ENCODE results near the gene PAIP1.

PAIP1 gene

DNA sequence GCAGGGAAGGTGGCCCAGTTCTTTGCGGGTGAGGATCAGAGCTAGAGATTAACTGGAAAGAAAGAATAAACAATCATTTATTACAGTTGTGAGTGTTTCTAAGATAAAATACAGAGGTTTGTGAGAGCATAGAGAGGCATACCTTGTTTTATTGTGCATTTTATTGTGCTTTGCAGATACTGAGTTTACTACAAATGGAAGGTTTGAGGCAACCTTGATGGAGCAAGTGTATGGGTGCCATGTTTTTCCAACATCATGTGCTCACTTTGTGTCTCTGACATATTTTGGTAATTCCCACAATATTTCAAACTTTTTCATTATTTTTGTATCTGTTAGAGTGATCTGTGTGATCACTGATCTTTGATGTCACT, 41.2 kb downstream of the PAIP1 start:
- Histone ChIP-seq H3K79me2 (ENCODE audit: insufficient read depth, low read length) (peaks cover 39% of the 10 kb centered on the region), H3F3A (ENCODE audit: low read depth) (no peaks in the 10 kb centered on the region), H3K9ac (ENCODE audit: low read depth, low read length, poor library complexity, severe bottlenecking) (peak overlapping the region; percentile 84), H3K9me2 (replicated peaks; ENCODE audit: low read depth, low read length) (no peaks in the 10 kb centered on the region), H3K36me3 (ENCODE audit: insufficient read depth, low read length) (no peaks in the 10 kb centered on the region), H3K4me1 (ENCODE audit: insufficient read depth, low read length, poor library complexity, severe bottlenecking) (peaks cover 26% of the 10 kb centered on the region), H3K4me3 (ENCODE audit: low read length, poor library complexity, severe bottlenecking) (peak overlapping the region; percentile 76), H3K27me3 (ENCODE audit: insufficient read depth, low read length, poor library complexity, severe bottlenecking) (no peaks in the 10 kb centered on the region), H4K20me1 (ENCODE audit: insufficient read depth, low read length, poor library complexity, severe bottlenecking) (peaks cover 5% of the 10 kb centered on the region), H3K4me2 (ENCODE audit: low read depth, low read length, poor library complexity, severe bottlenecking) (peak overlapping the region; percentile 92), H3K9me3 (ENCODE audit: insufficient read depth, low read depth, low read length) (no peaks in the 10 kb centered on the region), H2AFZ (ENCODE audit: low read length) (peak overlapping the region; percentile 85)
- TF ChIP-seq, protein P1, sequence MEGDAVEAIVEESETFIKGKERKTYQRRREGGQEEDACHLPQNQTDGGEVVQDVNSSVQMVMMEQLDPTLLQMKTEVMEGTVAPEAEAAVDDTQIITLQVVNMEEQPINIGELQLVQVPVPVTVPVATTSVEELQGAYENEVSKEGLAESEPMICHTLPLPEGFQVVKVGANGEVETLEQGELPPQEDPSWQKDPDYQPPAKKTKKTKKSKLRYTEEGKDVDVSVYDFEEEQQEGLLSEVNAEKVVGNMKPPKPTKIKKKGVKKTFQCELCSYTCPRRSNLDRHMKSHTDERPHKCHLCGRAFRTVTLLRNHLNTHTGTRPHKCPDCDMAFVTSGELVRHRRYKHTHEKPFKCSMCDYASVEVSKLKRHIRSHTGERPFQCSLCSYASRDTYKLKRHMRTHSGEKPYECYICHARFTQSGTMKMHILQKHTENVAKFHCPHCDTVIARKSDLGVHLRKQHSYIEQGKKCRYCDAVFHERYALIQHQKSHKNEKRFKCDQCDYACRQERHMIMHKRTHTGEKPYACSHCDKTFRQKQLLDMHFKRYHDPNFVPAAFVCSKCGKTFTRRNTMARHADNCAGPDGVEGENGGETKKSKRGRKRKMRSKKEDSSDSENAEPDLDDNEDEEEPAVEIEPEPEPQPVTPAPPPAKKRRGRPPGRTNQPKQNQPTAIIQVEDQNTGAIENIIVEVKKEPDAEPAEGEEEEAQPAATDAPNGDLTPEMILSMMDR (conservative IDR thresholded peaks at IDR 0.05; ENCODE audit: low read length), result no peak
- no peak for TF ChIP-seq EZH2phosphoT487 (IDR thresholded peaks at IDR 0.05; ENCODE audit: borderline replicate concordance)

GRCh38 chr5:43514816-43515677, 41.8 kb downstream of the PAIP1 start, which contains the start of gene C5orf34:
Gene C5orf34, minus strand, starts transcription at chr5:43515148. Its CDS starts 5,809 bp downstream, at chr5:43509339.
- H3K9me2 ChIP-seq (replicated peaks; ENCODE audit: low read depth, low read length), result no peaks in the 10 kb centered on the region
- H3K4me3 ChIP-seq (ENCODE audit: low read length, poor library complexity, severe bottlenecking), result peak within 1 kb of the TSS; percentile 76
- H3K27me3 ChIP-seq (ENCODE audit: insufficient read depth, low read length, poor library complexity, severe bottlenecking), result no peaks in the 10 kb centered on the region
- H3K9me3 ChIP-seq (ENCODE audit: insufficient read depth, low read depth, low read length), result no peaks in the 10 kb centered on the region
- H3K4me2 ChIP-seq (ENCODE audit: low read depth, low read length, poor library complexity, severe bottlenecking), result peak within 1 kb of the TSS; percentile 92
- peak within 1 kb of the TSS; percentile 84 for H3K9ac ChIP-seq (ENCODE audit: low read depth, low read length, poor library complexity, severe bottlenecking)
- peaks cover 39% of the 10 kb centered on the region for H3K79me2 ChIP-seq (ENCODE audit: insufficient read depth, low read length)
- peaks cover 26% of the 10 kb centered on the region for H3K4me1 ChIP-seq (ENCODE audit: insufficient read depth, low read length, poor library complexity, severe bottlenecking)
- H3K36me3 ChIP-seq (ENCODE audit: insufficient read depth, low read length), result no peaks in the 10 kb centered on the region
- TF ChIP-seq, protein P1 (conservative IDR thresholded peaks at IDR 0.05; ENCODE audit: low read length), result no peak
- no peak for TF ChIP-seq EZH2phosphoT487 (IDR thresholded peaks at IDR 0.05; ENCODE audit: borderline replicate concordance)
- H2AFZ ChIP-seq (ENCODE audit: low read length), result peak within 1 kb of the TSS; percentile 85
- H4K20me1 ChIP-seq (ENCODE audit: insufficient read depth, low read length, poor library complexity, severe bottlenecking), result peaks cover 5% of the 10 kb centered on the region
- no peaks in the 10 kb centered on the region for H3F3A ChIP-seq (ENCODE audit: low read depth)

DNA sequence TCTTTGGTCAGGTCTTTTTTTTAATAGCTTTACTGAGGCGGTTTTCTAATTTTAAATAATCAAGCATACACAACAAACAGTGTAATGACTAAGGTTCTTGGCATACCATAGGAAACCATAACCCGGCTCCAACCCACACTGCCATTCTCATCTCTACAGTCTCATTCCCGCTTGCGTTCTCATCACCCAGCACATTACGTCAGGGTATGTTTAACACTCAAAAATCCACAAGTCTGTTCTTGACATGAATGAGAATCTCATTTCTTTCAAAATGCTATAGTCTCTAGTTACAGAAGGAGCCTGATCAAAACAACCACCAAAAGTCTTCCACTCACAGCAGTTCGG, 42.4 kb downstream of the PAIP1 start:
- Histone ChIP-seq H2AFZ (ENCODE audit: low read length) (peak overlapping the region; percentile 85), H3K4me3 (ENCODE audit: low read length, poor library complexity, severe bottlenecking) (peak overlapping the region; percentile 76), H3K9me2 (replicated peaks; ENCODE audit: low read depth, low read length) (no peaks in the 10 kb centered on the region), H3K9ac (ENCODE audit: low read depth, low read length, poor library complexity, severe bottlenecking) (peak overlapping the region; percentile 84), H3K4me1 (ENCODE audit: insufficient read depth, low read length, poor library complexity, severe bottlenecking) (peaks cover 26% of the 10 kb centered on the region), H3K4me2 (ENCODE audit: low read depth, low read length, poor library complexity, severe bottlenecking) (peak overlapping the region; percentile 87), H4K20me1 (ENCODE audit: insufficient read depth, low read length, poor library complexity, severe bottlenecking) (peaks cover 5% of the 10 kb centered on the region), H3K79me2 (ENCODE audit: insufficient read depth, low read length) (peaks cover 39% of the 10 kb centered on the region), H3K36me3 (ENCODE audit: insufficient read depth, low read length) (no peaks in the 10 kb centered on the region), H3K27me3 (ENCODE audit: insufficient read depth, low read length, poor library complexity, severe bottlenecking) (no peaks in the 10 kb centered on the region), H3F3A (ENCODE audit: low read depth) (no peaks in the 10 kb centered on the region), H3K9me3 (ENCODE audit: insufficient read depth, low read depth, low read length) (no peaks in the 10 kb centered on the region)
- TF ChIP-seq, protein P1 (conservative IDR thresholded peaks at IDR 0.05; ENCODE audit: low read length), result no peak
- TF ChIP-seq EZH2phosphoT487 (IDR thresholded peaks at IDR 0.05; ENCODE audit: borderline replicate concordance), result no peak
